GM12878 (cell line): ENCODE measurements around the gene LEF1. TPM values are rescaled to one million over a fixed set of nuclear protein-coding genes. Genes with fewer than 3 reads are reported as not detected.
A peak's percentile ranks its signal among the peaks of the same experiment; 100 is the strongest.

Experiments used
- ATAC-seq: fragments of 200-7000 bp; cut with Tn5 transposase; 3 replicates; pipeline ENCODE4 v1.9.1; 2020; ENCODE audit warnings: mild to moderate bottlenecking, moderate library complexity
- BruUV-seq: library from RNA; stranded (reverse); fragments of 400-500 nt; replicated peaks from 2 replicates; lab custom pipeline; 2021; lab: Mats Ljungman, UMichigan
- CTCF ChIA-PET: fragments of 300-600 bp; sonication (Branson Sonifier 250); formaldehyde crosslinking; extraction: SDS; loops from one replicate; lab custom pipeline; 2021; ENCODE audit warnings: inconsistent platforms; lab: Yijun Ruan, JAX
- POLR2A ChIA-PET: fragments of 350-600 bp; formaldehyde crosslinking; extraction: SDS; loops from one replicate; lab custom pipeline; 2021; ENCODE audit warnings: inconsistent platforms; lab: Charles Lee
- RAD21 ChIA-PET: fragments of 300-600 bp; sonication (Branson Sonifier 250); formaldehyde crosslinking; loops from one replicate; lab custom pipeline; 2023; ENCODE audit warnings: antibody characterized with exemption; ENCODE audit not compliant: unreplicated experiment; lab: Charles Lee
- SMC1A ChIA-PET: fragments of 300-600 bp; sonication (Branson Sonifier 250); formaldehyde crosslinking; loops from one replicate; lab custom pipeline; 2023; ENCODE audit not compliant: unreplicated experiment, uncharacterized antibody; lab: Charles Lee
- DNase-seq: peaks from one replicate; pipeline ENCODE4 v3.0.0-alpha.2; 2011; ENCODE audit warnings: low read depth, low spot score
- FAIRE-seq: peaks from 3 replicates; lab custom pipeline; 2011; peaks lifted over from hg19 to GRCh38; lab: Jason Lieb, UNC
- H2AFZ ChIP-seq: 2 replicates; pipeline ENCODE4 v1.6.0; 2011; ENCODE audit warnings: low read depth, low read length, control low read depth; ENCODE audit not compliant: control insufficient read depth
- H3K27ac ChIP-seq: 2 replicates; pipeline ENCODE4 v1.5.1; 2011; ENCODE audit warnings: control low read depth; ENCODE audit not compliant: control insufficient read depth, insufficient read depth
- H3K27me3 ChIP-seq, 2 experiments: replicated peaks in 1 of 2; 2 replicates each; pipeline versions ENCODE4 v1.6.0 to v1.6.1; 2011; ENCODE audit warnings: low read length in 1 of 2; ENCODE audit not compliant: control insufficient read depth in 2 of 2, insufficient read depth in 2 of 2
- H3K36me3 ChIP-seq, 2 experiments: 2 replicates each; pipeline ENCODE4 v1.5.1; 2011; ENCODE audit warnings: low read length in 1 of 2; ENCODE audit not compliant: control insufficient read depth in 2 of 2, insufficient read depth in 2 of 2
- H3K4me1 ChIP-seq: 2 replicates; pipeline ENCODE4 v1.6.1; 2011; ENCODE audit warnings: mild to moderate bottlenecking, low read length, moderate library complexity, mixed read lengths; ENCODE audit not compliant: control insufficient read depth, insufficient read depth
- H3K4me2 ChIP-seq: 2 replicates; pipeline ENCODE4 v1.6.0; 2011; ENCODE audit warnings: control low read depth; ENCODE audit not compliant: control insufficient read depth, insufficient read depth
- H3K4me3 ChIP-seq: fragments of 200-600 bp; sonication (generic); 2 replicates; pipeline ENCODE4 v1.5.1; 2016
- H3K79me2 ChIP-seq: 2 replicates; pipeline ENCODE4 v1.6.0; 2011; ENCODE audit warnings: low read length; ENCODE audit not compliant: control insufficient read depth, insufficient read depth
- H3K9ac ChIP-seq: 2 replicates; pipeline ENCODE4 v1.8.0; 2011; ENCODE audit warnings: low read length, control low read depth, mixed read lengths; ENCODE audit not compliant: control insufficient read depth, insufficient read depth
- H3K9me3 ChIP-seq: replicated peaks from 3 replicates; pipeline ENCODE4 v1.5.1; 2011; ENCODE audit warnings: mild to moderate bottlenecking, low read length; ENCODE audit not compliant: control insufficient read depth, insufficient read depth
- H4K20me1 ChIP-seq: 2 replicates; pipeline ENCODE4 v1.6.0; 2011; ENCODE audit not compliant: control insufficient read depth, insufficient read depth
- BCL11A ChIP-seq: IDR thresholded peaks from 2 replicates; pipeline ENCODE4 v1.6.1; 2011; ENCODE audit warnings: low read depth, low read length
- FOXK2 ChIP-seq: fragments of 450-650 bp; IDR thresholded peaks from 2 replicates; pipeline ENCODE4 v1.6.1; 2017; ENCODE audit warnings: mild to moderate bottlenecking, moderate library complexity
- HDAC6 ChIP-seq: fragments of 200-600 bp; sonication (generic); IDR thresholded peaks from one replicate; pipeline ENCODE4 v1.8.0; 2017; ENCODE audit warnings: antibody characterized with exemption; ENCODE audit not compliant: unreplicated experiment
- IRF4 ChIP-seq: IDR thresholded peaks from 2 replicates; pipeline ENCODE4 v1.6.1; 2011; ENCODE audit warnings: low read depth, low read length
- KDM1A ChIP-seq: fragments of 200-600 bp; sonication (generic); IDR thresholded peaks from 2 replicates; pipeline ENCODE4 v1.6.1; 2016; ENCODE audit warnings: borderline replicate concordance
- RCOR1 ChIP-seq: conservative IDR thresholded peaks from 2 replicates; pipeline ENCODE4 v1.6.1; 2012; ENCODE audit warnings: low read depth, low read length, improper control_type of control experiment
- REST ChIP-seq: IDR thresholded peaks from 2 replicates; pipeline ENCODE4 v1.6.1; 2012; ENCODE audit warnings: mild to moderate bottlenecking, low read depth, low read length
- SRF ChIP-seq, 2 experiments: IDR thresholded peaks; 2 replicates each; pipeline ENCODE4 v1.6.1; 2011; ENCODE audit warnings: low read depth in 2 of 2, low read length in 2 of 2, mild to moderate bottlenecking in 1 of 2, moderate library complexity in 1 of 2
- ZBTB11 ChIP-seq: fragments of 450-650 bp; formaldehyde crosslinking; IDR thresholded peaks from 2 replicates; pipeline ENCODE4 v1.5.0; 2022; ENCODE audit warnings: mild to moderate bottlenecking, missing genetic modification characterization
- WGBS: methylation state at CpG from one replicate; pipeline ENCODE4 v1.1.6; 2016; ENCODE audit warnings: low lambda C conversion rate; ENCODE audit not compliant: insufficient replicate concordance, insufficient coverage; ENCODE audit errors: missing lambda C conversion rate; 5-methylcytosine and 5-hydroxymethylcytosine counted together
- in situ Hi-C: fragments of 300-500 bp; cut with MboI; formaldehyde crosslinking; loops from 9 replicates; pipeline ENCODE4 v1.14.3; 2018; ENCODE audit warnings: mixed read lengths
- intact Hi-C: fragments of 100-400 bp; cut with micrococcal nuclease; formaldehyde crosslinking; loops from one replicate; pipeline ENCODE4 v1.14.2; 2022; ENCODE audit not compliant: unreplicated experiment
- polyA plus RNA-seq, 11 experiments: library from polyadenylated mRNA; depleted of rRNA in 4 of 11; unstranded in 6 of 11; stranded (reverse) in 5 of 11; fragments of >200 nt; fragmentation: Nextera tagmentation in 4 of 11; fragmentation: Illumina TruSeq in 1 of 11; extraction: Ambion mirVana in 4 of 11; extraction: Trizol in 1 of 11; gene quantifications; 1 replicate in 1 of 11; 2 replicates in 10 of 11; pipeline versions ENCODE4 v1.2.1 to v1.2.3, GENCODE V29; 2011 to 2016; ENCODE audit warnings: inconsistent platforms in 2 of 11, missing spikeins in 2 of 11, low read depth in 1 of 11
- total RNA-seq, 4 experiments: library from RNA; depleted of rRNA in 3 of 4; stranded (reverse); fragments of >200 nt in 3 of 4; fragmentation: Illumina TruSeq in 1 of 4; extraction: Trizol in 1 of 4; gene quantifications; 2 replicates each; pipeline versions ENCODE4 v1.2.1 to v1.2.3, GENCODE V29; 2013 to 2021
- TF ChIP-seq, protein P1 (sequence below): fragments of 450-650 bp; IDR thresholded peaks from 2 replicates; pipeline ENCODE4 v1.6.1; 2014; ENCODE audit warnings: mild to moderate bottlenecking
- TF ChIP-seq, protein P2 (sequence below): fragments of 450-650 bp; IDR thresholded peaks from 2 replicates; pipeline ENCODE4 v1.6.1; 2017; ENCODE audit warnings: antibody characterized with exemption, mild to moderate bottlenecking, moderate library complexity

LEF1 gene
- total and polyA plus RNA-seq, 10 of the 15 experiments (the other 5 are each of a cell fraction or from before 2014, with no cell fraction given) = 10.2 to 38.1 (median 19.5) TPM

- TF ChIP-seq REST = no peak
- TF ChIP-seq, protein P1, sequence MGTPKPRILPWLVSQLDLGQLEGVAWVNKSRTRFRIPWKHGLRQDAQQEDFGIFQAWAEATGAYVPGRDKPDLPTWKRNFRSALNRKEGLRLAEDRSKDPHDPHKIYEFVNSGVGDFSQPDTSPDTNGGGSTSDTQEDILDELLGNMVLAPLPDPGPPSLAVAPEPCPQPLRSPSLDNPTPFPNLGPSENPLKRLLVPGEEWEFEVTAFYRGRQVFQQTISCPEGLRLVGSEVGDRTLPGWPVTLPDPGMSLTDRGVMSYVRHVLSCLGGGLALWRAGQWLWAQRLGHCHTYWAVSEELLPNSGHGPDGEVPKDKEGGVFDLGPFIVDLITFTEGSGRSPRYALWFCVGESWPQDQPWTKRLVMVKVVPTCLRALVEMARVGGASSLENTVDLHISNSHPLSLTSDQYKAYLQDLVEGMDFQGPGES = no peak
- TF ChIP-seq KDM1A = no peak
- no peak for TF ChIP-seq SRF (IDR thresholded peaks at IDR 0.05; ENCODE audit: low read depth in 2 of 2, low read length in 2 of 2)
Observed at GRCh38 chr4:108004646-108005045, 164.1 kb downstream of the LEF1 start (continued).

DNA sequence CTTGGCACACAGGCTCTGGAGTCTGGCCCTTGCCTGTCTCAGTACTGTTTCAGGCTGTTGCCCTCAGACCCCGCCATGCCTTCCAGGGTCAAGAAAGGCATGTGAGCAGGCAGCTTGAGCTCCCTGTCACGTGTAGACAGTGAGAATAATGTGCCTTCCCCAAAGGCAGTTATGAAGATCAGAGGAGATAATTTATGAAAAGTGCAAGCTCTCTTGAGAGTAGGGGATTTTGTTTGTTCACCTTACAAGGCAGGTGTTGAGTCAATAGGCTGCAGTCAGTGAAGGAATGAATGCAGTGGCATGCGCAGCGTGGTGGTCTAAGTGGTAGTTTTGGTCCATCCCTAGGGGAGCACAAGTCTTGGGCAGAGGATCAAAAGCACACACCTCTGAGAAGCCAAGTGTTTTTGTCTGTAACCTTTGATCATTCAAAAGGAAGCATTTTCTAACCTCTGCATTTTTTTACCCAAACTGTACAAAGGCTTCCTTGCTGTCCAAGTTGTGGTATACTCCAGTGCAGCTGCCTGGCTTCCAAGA, 164.7 kb downstream of the LEF1 start:
- POLR2A ChIA-PET = interaction anchor here (0.7 to 1.0 kb wide), 2 partner anchors 9 to 16 kb away, joined by 4 to 6 read pairs; no protein-coding TSS in a partner anchor
- no peaks in the 10 kb centered on the region for H3K9me3 ChIP-seq
- DNase-seq (no peak), ATAC-seq (peak; percentile 24; the same call in 2 of the 3 replicates), FAIRE-seq (no peak)
- H3K4me3 ChIP-seq = no peak overlapping the region
- RAD21 ChIA-PET = interaction anchor here (1.3 to 2.0 kb wide), 4 partner anchors 10 to 15 kb away, joined by 4 to 7 read pairs (median 6); no protein-coding TSS in a partner anchor
- in situ Hi-C loops (no loop called here), intact Hi-C loops (no loop called here)
- H4K20me1 ChIP-seq = no peaks in the 10 kb centered on the region
- H3K4me2 ChIP-seq = no peak overlapping the region
- SMC1A ChIA-PET = interaction anchor here (1.1 to 3.9 kb wide), 3 partner anchors 8 to 15 kb away, joined by 3 to 31 read pairs (median 5); no protein-coding TSS in a partner anchor
- no TSS peak for BruUV-seq
- CTCF ChIA-PET = interaction anchor here (0.9 to 2.4 kb wide), 4 partner anchors 9 to 18 kb away, joined by 3 to 6 read pairs (median 5); no protein-coding TSS in a partner anchor
- no peak overlapping the region for H3K9ac ChIP-seq
- H3K79me2 ChIP-seq = no peaks in the 10 kb centered on the region
- no peak overlapping the region for H3K27ac ChIP-seq
- WGBS = 53% methylated on average over 4 of the region's 4 CpGs
- H3K4me1 ChIP-seq = no peaks in the 10 kb centered on the region
- H3K27me3 ChIP-seq = no peaks in the 10 kb centered on the region
- no peak overlapping the region for H2AFZ ChIP-seq
- H3K36me3 ChIP-seq = peaks cover 0 to 6% of the 10 kb centered on the region in 2 experiments; a peak in 1 of 4 replicates
- no peak for TF ChIP-seq RCOR1
- TF ChIP-seq BCL11A = no peak
- no peak for TF ChIP-seq ZBTB11
- no peak for TF ChIP-seq HDAC6
- no peak for TF ChIP-seq FOXK2
- TF ChIP-seq IRF4 = no peak
- TF ChIP-seq, protein P2, sequence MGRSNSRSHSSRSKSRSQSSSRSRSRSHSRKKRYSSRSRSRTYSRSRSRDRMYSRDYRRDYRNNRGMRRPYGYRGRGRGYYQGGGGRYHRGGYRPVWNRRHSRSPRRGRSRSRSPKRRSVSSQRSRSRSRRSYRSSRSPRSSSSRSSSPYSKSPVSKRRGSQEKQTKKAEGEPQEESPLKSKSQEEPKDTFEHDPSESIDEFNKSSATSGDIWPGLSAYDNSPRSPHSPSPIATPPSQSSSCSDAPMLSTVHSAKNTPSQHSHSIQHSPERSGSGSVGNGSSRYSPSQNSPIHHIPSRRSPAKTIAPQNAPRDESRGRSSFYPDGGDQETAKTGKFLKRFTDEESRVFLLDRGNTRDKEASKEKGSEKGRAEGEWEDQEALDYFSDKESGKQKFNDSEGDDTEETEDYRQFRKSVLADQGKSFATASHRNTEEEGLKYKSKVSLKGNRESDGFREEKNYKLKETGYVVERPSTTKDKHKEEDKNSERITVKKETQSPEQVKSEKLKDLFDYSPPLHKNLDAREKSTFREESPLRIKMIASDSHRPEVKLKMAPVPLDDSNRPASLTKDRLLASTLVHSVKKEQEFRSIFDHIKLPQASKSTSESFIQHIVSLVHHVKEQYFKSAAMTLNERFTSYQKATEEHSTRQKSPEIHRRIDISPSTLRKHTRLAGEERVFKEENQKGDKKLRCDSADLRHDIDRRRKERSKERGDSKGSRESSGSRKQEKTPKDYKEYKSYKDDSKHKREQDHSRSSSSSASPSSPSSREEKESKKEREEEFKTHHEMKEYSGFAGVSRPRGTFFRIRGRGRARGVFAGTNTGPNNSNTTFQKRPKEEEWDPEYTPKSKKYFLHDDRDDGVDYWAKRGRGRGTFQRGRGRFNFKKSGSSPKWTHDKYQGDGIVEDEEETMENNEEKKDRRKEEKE = no peak
